ENCODE measurements around the gene LRRC34. TPM values are rescaled to one million over a fixed set of nuclear protein-coding genes. Genes with fewer than 3 reads are reported as not detected.

Gene LRRC34
- total and polyA plus RNA-seq, 9 of the 15 experiments (the other 6 are each of a cell fraction or from before 2014, with no cell fraction given), result 0.17 to 0.30 TPM; not detected in 7

DNA sequence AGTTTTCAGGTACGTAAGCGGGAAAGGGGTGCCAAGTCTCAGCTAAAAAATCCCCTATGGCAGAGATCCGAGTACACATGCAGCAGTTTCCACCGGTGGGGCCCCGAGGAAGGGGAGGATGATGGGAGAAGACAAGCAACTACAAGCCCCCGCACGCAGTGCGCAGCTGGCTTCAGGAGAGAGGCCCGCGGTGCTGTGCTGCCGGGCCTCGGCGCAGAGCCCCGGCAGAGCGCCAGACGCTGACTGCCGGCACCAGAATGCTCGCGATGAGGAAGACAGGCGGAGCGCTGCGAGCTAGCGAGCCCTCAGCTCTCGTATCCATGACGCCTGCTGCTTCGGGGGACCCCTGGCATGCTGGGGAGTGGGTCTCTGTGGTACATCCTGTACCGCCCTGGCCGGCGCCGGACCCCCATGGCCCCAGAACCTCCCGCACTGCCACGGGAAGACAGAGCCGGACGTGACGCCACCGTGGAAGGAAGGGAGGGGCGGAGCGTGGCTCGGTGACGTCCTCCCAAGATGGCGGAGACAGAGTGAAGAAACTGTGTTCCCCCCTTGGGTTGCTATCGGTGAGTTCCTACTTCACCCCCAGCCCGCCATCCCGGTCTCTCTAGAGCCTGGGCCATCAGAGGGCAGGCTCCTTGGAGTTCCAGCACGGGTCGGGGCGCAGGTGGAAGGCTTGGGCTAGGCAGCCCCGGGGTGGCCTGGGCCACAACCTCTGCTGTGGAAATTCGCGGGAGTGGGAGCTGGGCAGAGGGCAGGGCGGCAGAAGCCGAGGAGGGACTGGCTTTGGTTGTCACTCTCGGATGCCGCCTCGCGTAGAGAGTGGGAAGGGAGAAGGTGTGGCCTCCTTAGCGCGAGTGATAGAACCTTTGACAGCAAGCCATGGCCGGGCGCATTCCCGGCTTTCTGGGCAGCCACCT, 39.5 kb downstream of the LRRC34 start, which contains the start of gene MYNN (continued):
- no peak for TF ChIP-seq ZNF639 (CRISPR knock-in tag; conservative IDR thresholded peaks at IDR 0.05 in 1 of 2, IDR thresholded peaks at IDR 0.05 in 1 of 2)
- TF ChIP-seq BCL6 (CRISPR knock-in tag; IDR thresholded peaks at IDR 0.05), result no peak
- TF ChIP-seq ELF4 (CRISPR knock-in tag; IDR thresholded peaks at IDR 0.05), result no peak
- TF ChIP-seq ARID3B (CRISPR knock-in tag; IDR thresholded peaks at IDR 0.05; ENCODE audit: borderline replicate concordance), result no peak
- TF ChIP-seq TRIM24 (IDR thresholded peaks at IDR 0.05), result no peak
- TF ChIP-seq ETV5 (CRISPR knock-in tag; IDR thresholded peaks at IDR 0.05; ENCODE audit: low read depth), result peak; percentile 82
- peak; percentile 99 for TF ChIP-seq PHF8 (IDR thresholded peaks at IDR 0.05; ENCODE audit: borderline replicate concordance, low read length)
- peak; percentile 58 for TF ChIP-seq CBX1 (IDR thresholded peaks at IDR 0.05; ENCODE audit: low read depth)
- TF ChIP-seq KLF1 (tag; IDR thresholded peaks at IDR 0.05), result no peak
- TF ChIP-seq, protein P1, sequence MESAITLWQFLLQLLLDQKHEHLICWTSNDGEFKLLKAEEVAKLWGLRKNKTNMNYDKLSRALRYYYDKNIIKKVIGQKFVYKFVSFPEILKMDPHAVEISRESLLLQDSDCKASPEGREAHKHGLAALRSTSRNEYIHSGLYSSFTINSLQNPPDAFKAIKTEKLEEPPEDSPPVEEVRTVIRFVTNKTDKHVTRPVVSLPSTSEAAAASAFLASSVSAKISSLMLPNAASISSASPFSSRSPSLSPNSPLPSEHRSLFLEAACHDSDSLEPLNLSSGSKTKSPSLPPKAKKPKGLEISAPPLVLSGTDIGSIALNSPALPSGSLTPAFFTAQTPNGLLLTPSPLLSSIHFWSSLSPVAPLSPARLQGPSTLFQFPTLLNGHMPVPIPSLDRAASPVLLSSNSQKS (CRISPR knock-in tag; IDR thresholded peaks at IDR 0.05), result no peak
- TF ChIP-seq ATF1 (CRISPR knock-in tag; IDR thresholded peaks at IDR 0.05), result peak; percentile 43; the same call in 1 of the 2 replicates
- peak; percentile 97 for TF ChIP-seq ATF1 (tag; IDR thresholded peaks at IDR 0.05)
- TF ChIP-seq ZNF217 (CRISPR knock-in tag; IDR thresholded peaks at IDR 0.05), result no peak
- peak; percentile 26 to 78; a peak in 3 of 4 replicates for TF ChIP-seq SIN3A (IDR thresholded peaks at IDR 0.05; ENCODE audit: borderline replicate concordance in 2 of 2, control insufficient read depth in 1 of 2, low read depth in 2 of 2, low read length in 2 of 2)
- no peak for TF ChIP-seq CBX2 (IDR thresholded peaks at IDR 0.05; ENCODE audit: insufficient read depth, low read length, poor library complexity, severe bottlenecking)
- TF ChIP-seq NR3C1 (CRISPR knock-in tag; IDR thresholded peaks at IDR 0.05), result no peak
- 0 out of 2 replicates have a peak, but pooled peaks have one; percentile 66 for TF ChIP-seq E2F4 (CRISPR knock-in tag; IDR thresholded peaks at IDR 0.05; ENCODE audit: low read depth)
- TF ChIP-seq NFRKB (IDR thresholded peaks at IDR 0.05; ENCODE audit: low read depth), result peak; percentile 93
- no peak; the same call in 1 of the 2 replicates for TF ChIP-seq RNF2 (IDR thresholded peaks at IDR 0.05)
- TF ChIP-seq RBM17 (IDR thresholded peaks at IDR 0.05; ENCODE audit: borderline replicate concordance, low read depth, low read length), result no peak
- TF ChIP-seq ZNF696 (CRISPR knock-in tag; conservative IDR thresholded peaks at IDR 0.05), result no peak
- TF ChIP-seq SIRT6 (IDR thresholded peaks at IDR 0.05; ENCODE audit: low read depth, low read length), result no peak
